G401 (cell line): ENCODE results near the gene UNC45A. TPM values are rescaled to one million over a fixed set of nuclear protein-coding genes. Genes with fewer than 3 reads are reported as not detected.
A peak's percentile ranks its signal among the peaks of the same experiment; 100 is the strongest.
"Not testable (repeated sequence)": the region's sequence is repeated elsewhere in the genome, so short reads cannot be mapped to it uniquely, and the experiment has no call there.

ENCODE experiments used
- DNase-seq: peaks from one replicate; pipeline ENCODE4 v3.0.0-alpha.2; 2015; ENCODE audit warnings: low spot score
- in situ Hi-C: cut with HindIII; loops from 2 replicates; pipeline ENCODE4 v1.10.0; 2016; ENCODE audit warnings: low sequenced_read_pairs, mixed read lengths
- total RNA-seq: library from RNA; depleted of rRNA; stranded (reverse); fragments of >200 nt; shearing (Covaris generic); gene quantifications from 2 replicates; pipeline ENCODE4 v1.2.3, GENCODE V29; 2014

Gene UNC45A
- total RNA-seq, 1 experiment from 2014 or later: 99.2 TPM

- no peak for DNase-seq
- in situ Hi-C loops: no loop called here
Measured at GRCh38 chr15:90914305-90915080, 20.6 kb upstream of the UNC45A start.

GRCh38 chr15:90915216-90915807 lies 19.8 kb upstream of the UNC45A start:
- DNase-seq: no peak
- in situ Hi-C loops: no loop called here

GRCh38 chr15:90915808-90916440 lies 19.2 kb upstream of the UNC45A start:
- in situ Hi-C loops: no loop called here
- no peak for DNase-seq

- in situ Hi-C loops: no loop called here
- DNase-seq: no peak
Measured at GRCh38 chr15:90916461-90916860, 18.6 kb upstream of the UNC45A start.

GRCh38 chr15:90917569-90917968 lies 17.5 kb upstream of the UNC45A start:
- DNase-seq: no peak
- in situ Hi-C loops: no loop called here

GRCh38 chr15:90918034-90918788 lies 16.9 kb upstream of the UNC45A start:
- in situ Hi-C loops: no loop called here

GRCh38 chr15:90918835-90919234 lies 16.2 kb upstream of the UNC45A start:
- DNase-seq: no peak
- in situ Hi-C loops: no loop called here

More at GRCh38 chr15:90918034-90918788, 16.9 kb upstream of the UNC45A start:
- no peak for DNase-seq

- DNase-seq: no peak
- in situ Hi-C loops: no loop called here
Measured at GRCh38 chr15:90921887-90922286, 13.2 kb upstream of the UNC45A start.

GRCh38 chr15:90922712-90923322 lies 12.3 kb upstream of the UNC45A start:
- DNase-seq, in situ Hi-C loops: not testable (repeated sequence)

- in situ Hi-C loops: no loop called here
- no peak for DNase-seq
Measured at GRCh38 chr15:90924375-90924774, 10.7 kb upstream of the UNC45A start.

GRCh38 chr15:90926766-90927165 lies 8.3 kb upstream of the UNC45A start:
- in situ Hi-C loops: loop anchor here (25.0 kb wide), 1 partner anchor 89 kb away; no protein-coding TSS in a partner anchor
- DNase-seq: not testable (repeated sequence)

- in situ Hi-C loops: loop anchor here (25.0 kb wide), 1 partner anchor 91 kb away; no protein-coding TSS in a partner anchor
- not testable (repeated sequence) for DNase-seq
Measured at GRCh38 chr15:90928106-90928505, 7.0 kb upstream of the UNC45A start.

GRCh38 chr15:90929246-90930019 lies 5.7 kb upstream of the UNC45A start:
- in situ Hi-C loops: loop anchor here (25.0 kb wide), 1 partner anchor 92 kb away; no protein-coding TSS in a partner anchor
- DNase-seq: no peak

GRCh38 chr15:90930861-90931574 lies 4.1 kb upstream of the UNC45A start:
- in situ Hi-C loops: loop anchor here (25.0 kb wide), 1 partner anchor 94 kb away; no protein-coding TSS in a partner anchor
- DNase-seq: no peak

GRCh38 chr15:90931575-90931827 lies 3.6 kb upstream of the UNC45A start:
- DNase-seq: no peak
- in situ Hi-C loops: loop anchor here (25.0 kb wide), 1 partner anchor 94 kb away; no protein-coding TSS in a partner anchor

GRCh38 chr15:90931828-90932659 lies 3.0 kb upstream of the UNC45A start, which contains the start of gene HDDC3:
Gene HDDC3 (minus strand): TSS chr15:90932549. CDS start chr15:90932540, 9 bp downstream.
- in situ Hi-C loops: loop anchor here (25.0 kb wide), 1 partner anchor 95 kb away; no protein-coding TSS in a partner anchor
- DNase-seq: peak; percentile 83

GRCh38 chr15:90932660-90932991 lies 2.5 kb upstream of the UNC45A start:
- no peak for DNase-seq
- in situ Hi-C loops: loop anchor here (25.0 kb wide), 1 partner anchor 95 kb away; no protein-coding TSS in a partner anchor
